GM21723 (cell line): ENCODE data around the gene ADGRL1.
"Not testable (repeated sequence)": the region's sequence is repeated elsewhere in the genome, so short reads cannot be mapped to it uniquely, and the experiment has no call there.

Experiments
- ATAC-seq: cut with Tn5 transposase; IDR thresholded peaks from one replicate; pipeline ENCODE4 v1.9.1; 2021; ENCODE audit warnings: mild to moderate bottlenecking, moderate library complexity; ENCODE audit not compliant: unreplicated experiment

Gene ADGRL1

GRCh38 chr19:14205452-14206287, at the start of gene ADGRL1:
ADGRL1 (minus strand) TSS chr19:14206169; CDS start chr19:14183602, 22,567 bp downstream.
- ATAC-seq: not testable (repeated sequence)

GRCh38 chr19:14255316-14255715, 49.3 kb upstream of the ADGRL1 start:
- not testable (repeated sequence) for ATAC-seq

GRCh38 chr19:14253822-14254599, 48.0 kb upstream of the ADGRL1 start:
- ATAC-seq: not testable (repeated sequence)

- not testable (repeated sequence) for ATAC-seq
Measured at GRCh38 chr19:14252136-14252535, 46.2 kb upstream of the ADGRL1 start.

- ATAC-seq: no peak
Measured at GRCh38 chr19:14250870-14251269, 44.9 kb upstream of the ADGRL1 start.

GRCh38 chr19:14250315-14250714, 44.3 kb upstream of the ADGRL1 start:
- not testable (repeated sequence) for ATAC-seq

- not testable (repeated sequence) for ATAC-seq
Measured at GRCh38 chr19:14249891-14250290, 43.9 kb upstream of the ADGRL1 start.

- not testable (repeated sequence) for ATAC-seq
Measured at GRCh38 chr19:14249012-14249754, 43.2 kb upstream of the ADGRL1 start.

- no peak for ATAC-seq
Measured at GRCh38 chr19:14248578-14249011, 42.6 kb upstream of the ADGRL1 start.

GRCh38 chr19:14247548-14248471, 41.8 kb upstream of the ADGRL1 start:
- not testable (repeated sequence) for ATAC-seq

- not testable (repeated sequence) for ATAC-seq
Measured at GRCh38 chr19:14247205-14247547, 41.2 kb upstream of the ADGRL1 start.

- not testable (repeated sequence) for ATAC-seq
Measured at GRCh38 chr19:14244393-14244792, 38.4 kb upstream of the ADGRL1 start.

GRCh38 chr19:14243718-14244117, 37.7 kb upstream of the ADGRL1 start:
- not testable (repeated sequence) for ATAC-seq

GRCh38 chr19:14237014-14237941, 31.3 kb upstream of the ADGRL1 start:
- no peak for ATAC-seq

GRCh38 chr19:14232945-14233344, 27.0 kb upstream of the ADGRL1 start:
- not testable (repeated sequence) for ATAC-seq

GRCh38 chr19:14228446-14229071, 22.6 kb upstream of the ADGRL1 start:
- not testable (repeated sequence) for ATAC-seq

- ATAC-seq: not testable (repeated sequence)
Measured at GRCh38 chr19:14226498-14226897, 20.5 kb upstream of the ADGRL1 start.

GRCh38 chr19:14222886-14223285, 16.9 kb upstream of the ADGRL1 start:
- no peak for ATAC-seq
